Immature natural killer cell (primary cell): ENCODE results near the gene KIF6. TPM values are rescaled to one million over a fixed set of nuclear protein-coding genes. Genes with fewer than 3 reads are reported as not detected.
"Not testable (repeated sequence)": the region's sequence is repeated elsewhere in the genome, so short reads cannot be mapped to it uniquely, and the experiment has no call there.

Source experiments
- DNase-seq, 3 donors: peaks; one replicate each; pipeline ENCODE4 v3.0.0; 2022; ENCODE audit warnings: mixed read lengths in 1 of 3
- H3K27ac Mint-ChIP-seq, 6 donors: one replicate each; pipeline ENCODE4 v1.8.0; 2020; ENCODE audit warnings: mixed read lengths in 6 of 6, mild to moderate bottlenecking in 5 of 6, inconsistent platforms in 4 of 6, moderate library complexity in 3 of 6
- H3K27me3 Mint-ChIP-seq, 3 donors: one replicate each; pipeline ENCODE4 v1.8.0; 2020 to 2021; ENCODE audit warnings: low read depth in 3 of 3, mild to moderate bottlenecking in 3 of 3, mixed read lengths in 3 of 3, moderate library complexity in 3 of 3, inconsistent platforms in 1 of 3
- H3K36me3 Mint-ChIP-seq, 3 donors: one replicate each; pipeline ENCODE4 v1.8.0; 2020; ENCODE audit warnings: mixed read lengths in 3 of 3, inconsistent platforms in 2 of 3, mild to moderate bottlenecking in 2 of 3
- H3K4me1 Mint-ChIP-seq, 2 donors: one replicate each; pipeline ENCODE4 v1.8.0; 2020; ENCODE audit warnings: inconsistent platforms in 2 of 2, mild to moderate bottlenecking in 2 of 2, mixed read lengths in 2 of 2, moderate library complexity in 1 of 2
- H3K4me3 Mint-ChIP-seq, 5 donors: one replicate each; pipeline ENCODE4 v1.8.0; 2020; ENCODE audit warnings: mild to moderate bottlenecking in 5 of 5, mixed read lengths in 5 of 5, inconsistent platforms in 3 of 5, moderate library complexity in 3 of 5
- H3K9me3 Mint-ChIP-seq, 6 donors: one replicate each; pipeline ENCODE4 v1.8.0; 2020; ENCODE audit warnings: mild to moderate bottlenecking in 6 of 6, mixed read lengths in 6 of 6, inconsistent platforms in 4 of 6, moderate library complexity in 3 of 6
- polyA plus RNA-seq, 3 donors: library from polyadenylated mRNA; unstranded; fragments of 300-500 nt; fragmentation: Illumina TruSeq; gene quantifications; one replicate each; pipeline ENCODE4 v1.2.3, GENCODE V29; 2021

Gene KIF6
- polyA plus RNA-seq, 3 donors from 2014 or later = not detected

DNA sequence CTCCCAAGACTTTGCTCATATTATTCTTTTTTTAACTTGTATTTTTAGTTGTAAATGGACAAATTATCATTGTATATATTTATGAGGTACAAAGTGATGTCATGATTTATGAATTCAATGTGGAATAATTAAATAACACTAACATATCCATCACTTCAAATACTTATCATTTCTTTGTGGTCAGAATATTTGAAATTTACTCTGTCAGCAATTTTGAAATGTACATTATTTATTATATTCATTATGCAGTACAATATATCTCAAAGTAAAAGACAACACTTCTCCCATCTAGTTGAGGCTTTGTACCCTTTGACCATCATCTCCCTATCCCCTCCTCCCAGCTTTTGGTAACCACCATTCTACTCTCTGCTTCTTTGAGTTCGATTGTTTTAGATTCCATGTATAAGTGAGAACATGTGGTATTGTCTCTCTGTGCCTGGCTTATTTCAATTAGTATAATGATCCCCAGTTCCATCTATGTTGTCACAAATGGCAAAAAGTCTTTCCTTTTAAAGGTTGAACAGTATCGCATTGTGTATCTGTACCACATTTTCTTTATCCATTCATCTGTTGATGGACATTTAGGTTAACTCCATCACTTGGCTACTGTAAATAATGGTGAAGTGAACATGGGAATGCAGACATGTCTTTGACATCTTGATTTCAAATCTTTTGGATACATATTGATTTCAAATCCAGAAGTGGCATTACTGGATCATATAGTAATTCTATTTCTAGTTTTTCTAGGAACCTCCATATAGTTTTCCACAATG lies 197.2 kb downstream of the KIF6 start:
- Mint-ChIP-seq H3K4me1 (no peaks in the 10 kb centered on the region), H3K27me3 (peaks cover 2 to 6% (median 5%) of the 10 kb centered on the region in 3 donors), H3K27ac (no peak overlapping the region), H3K36me3 (no peaks in the 10 kb centered on the region), H3K4me3 (no peak overlapping the region), H3K9me3 (no peaks in the 10 kb centered on the region)
- no peak for DNase-seq

DNA sequence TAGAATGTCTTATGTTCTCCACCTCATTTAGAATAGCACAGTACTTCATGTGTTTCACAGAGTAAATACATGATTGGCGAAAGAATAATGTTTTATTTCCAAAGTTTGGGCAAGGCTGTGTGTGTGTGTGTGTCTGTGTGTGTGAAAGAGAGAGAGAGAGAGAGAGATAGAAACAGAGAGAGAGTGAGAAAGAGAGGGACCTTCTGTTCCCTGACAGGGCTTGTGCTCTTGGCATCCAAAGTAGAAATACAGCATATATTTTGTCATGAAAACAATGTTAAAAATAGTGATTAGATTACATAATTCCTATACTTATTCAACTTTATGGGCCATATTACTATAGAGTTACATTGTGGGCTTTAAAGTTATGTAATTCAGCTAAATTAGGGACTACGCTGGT lies 201.2 kb downstream of the KIF6 start:
- Mint-ChIP-seq H3K27ac (no peak overlapping the region), H3K27me3 (peaks cover 0 to 6% (median 3%) of the 10 kb centered on the region in 3 donors), H3K4me1 (no peaks in the 10 kb centered on the region), H3K36me3 (no peaks in the 10 kb centered on the region), H3K9me3 (no peaks in the 10 kb centered on the region), H3K4me3 (no peak overlapping the region)
- no peak for DNase-seq

DNA sequence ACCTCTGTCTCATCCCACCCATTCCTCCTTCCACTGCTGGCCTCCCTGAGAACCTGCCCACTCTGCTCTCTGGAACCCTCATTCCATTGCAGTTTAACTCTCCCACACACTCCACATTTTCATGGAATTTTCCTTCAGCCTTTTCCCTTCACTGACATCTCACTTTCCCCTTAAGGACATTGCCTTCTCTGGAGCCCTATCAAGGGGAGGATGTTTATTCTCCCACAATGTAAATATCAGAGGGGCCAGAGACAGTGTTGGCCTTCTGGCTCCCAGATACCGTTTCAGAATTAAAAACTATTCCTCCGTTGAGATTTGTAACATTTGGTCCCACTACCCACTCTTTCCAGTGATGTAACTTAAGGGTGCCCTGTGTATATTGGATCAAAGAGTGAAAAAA lies 203.2 kb downstream of the KIF6 start:
- Mint-ChIP-seq H3K4me1 (no peaks in the 10 kb centered on the region), H3K9me3 (no peaks in the 10 kb centered on the region), H3K36me3 (no peaks in the 10 kb centered on the region), H3K27ac (no peak overlapping the region), H3K4me3 (no peak overlapping the region), H3K27me3 (peaks cover under 1 to 3% (median 2%) of the 10 kb centered on the region in 3 donors)
- no peak for DNase-seq

DNA sequence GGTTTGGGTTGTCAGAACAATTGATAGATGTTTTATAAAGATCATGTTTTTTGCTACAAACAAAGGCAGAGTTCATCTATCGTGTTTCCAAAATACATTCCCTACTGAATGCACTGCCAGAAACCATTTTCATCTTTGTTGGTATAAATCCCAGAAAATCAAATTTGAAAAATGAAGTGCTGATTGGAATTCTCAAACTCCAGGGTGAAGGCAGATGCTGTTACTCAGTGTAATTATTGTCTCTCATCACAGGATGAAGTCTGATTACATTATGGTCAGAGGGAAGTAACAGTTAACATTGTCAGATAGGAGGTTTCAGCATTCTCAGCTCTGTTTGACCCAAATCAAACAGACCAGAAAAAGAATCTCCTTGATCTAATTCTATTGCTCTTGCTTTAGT lies 204.3 kb downstream of the KIF6 start:
- no peak for DNase-seq
- H3K9me3 Mint-ChIP-seq = no peaks in the 10 kb centered on the region
- H3K27ac Mint-ChIP-seq = no peak overlapping the region
- no peak overlapping the region for H3K4me3 Mint-ChIP-seq
- H3K36me3 Mint-ChIP-seq = no peaks in the 10 kb centered on the region
- peaks cover 2 to 3% (median 3%) of the 10 kb centered on the region in 3 donors for H3K27me3 Mint-ChIP-seq
- no peaks in the 10 kb centered on the region for H3K4me1 Mint-ChIP-seq

DNA sequence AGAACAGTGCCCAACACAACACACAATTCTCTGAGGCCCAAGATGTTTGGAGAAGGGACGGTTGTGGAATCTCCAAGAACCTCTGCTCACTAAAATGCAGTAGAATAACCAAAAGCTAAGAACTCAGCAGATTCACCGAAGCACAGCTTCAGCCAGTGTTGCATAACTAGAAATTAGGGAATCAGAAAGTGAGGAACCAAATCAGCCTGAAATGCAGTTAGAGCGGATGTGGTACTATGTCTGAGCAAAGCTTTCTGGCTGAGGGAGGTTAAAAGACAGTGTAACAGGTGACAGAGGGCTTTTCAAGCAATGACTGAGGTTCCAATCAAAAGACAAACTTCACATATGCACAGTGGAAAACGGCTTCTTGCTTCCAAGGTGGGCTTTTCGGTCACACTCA lies 204.8 kb downstream of the KIF6 start:
- no peak overlapping the region for H3K4me3 Mint-ChIP-seq
- H3K27ac Mint-ChIP-seq = no peak overlapping the region
- H3K36me3 Mint-ChIP-seq = no peaks in the 10 kb centered on the region
- H3K9me3 Mint-ChIP-seq = no peaks in the 10 kb centered on the region
- peaks cover 1 to 3% (median 2%) of the 10 kb centered on the region in 3 donors for H3K27me3 Mint-ChIP-seq
- H3K4me1 Mint-ChIP-seq = no peaks in the 10 kb centered on the region
- no peak for DNase-seq

DNA sequence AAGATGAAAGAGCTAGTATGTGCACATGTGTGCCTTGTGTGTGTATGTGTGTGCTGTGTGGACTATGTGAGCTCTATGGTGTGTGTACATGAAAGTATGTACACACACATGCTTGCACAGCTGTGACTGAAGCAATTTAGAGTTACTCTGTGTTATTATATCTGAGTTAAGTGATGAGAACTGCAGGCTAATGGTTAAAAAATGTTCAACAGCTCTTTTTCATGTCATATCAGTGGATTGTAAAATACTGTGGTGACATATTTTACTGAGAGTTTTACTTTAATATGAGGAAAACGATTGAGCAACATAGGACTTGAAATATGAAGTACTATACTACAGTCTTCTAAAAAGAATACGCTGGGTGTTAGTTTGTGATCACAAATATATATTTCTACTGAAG lies 207.0 kb downstream of the KIF6 start:
- no peak for DNase-seq
- no peak overlapping the region for H3K4me3 Mint-ChIP-seq
- H3K27me3 Mint-ChIP-seq = peaks cover 0 to 3% (median 2%) of the 10 kb centered on the region in 3 donors
- H3K36me3 Mint-ChIP-seq = no peaks in the 10 kb centered on the region
- no peaks in the 10 kb centered on the region for H3K4me1 Mint-ChIP-seq
- H3K9me3 Mint-ChIP-seq = peaks cover 0 to 1% (median 0%) of the 10 kb centered on the region in 6 donors
- H3K27ac Mint-ChIP-seq = no peak overlapping the region

DNA sequence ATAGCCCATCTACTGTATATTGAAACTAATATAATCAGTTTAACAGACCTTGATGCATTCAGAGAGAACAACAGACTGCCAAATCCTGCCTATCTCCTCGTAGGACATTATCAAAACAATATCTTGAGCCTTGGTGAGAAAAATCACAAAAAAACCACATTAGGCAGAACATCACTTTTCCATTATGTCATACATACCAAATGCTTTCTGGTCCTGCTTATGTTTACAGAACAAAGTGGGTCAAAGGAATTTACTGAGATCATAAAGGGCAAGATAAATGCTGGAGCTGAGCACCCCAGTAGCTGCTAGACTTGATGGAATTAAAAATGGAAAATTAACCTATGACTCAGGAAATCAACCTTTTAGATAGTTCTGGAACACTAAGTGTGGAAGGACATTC lies 207.5 kb downstream of the KIF6 start:
- no peak overlapping the region for H3K4me3 Mint-ChIP-seq
- DNase-seq = no peak
- no peak overlapping the region for H3K27ac Mint-ChIP-seq
- H3K9me3 Mint-ChIP-seq = peaks cover 0 to 1% (median 0%) of the 10 kb centered on the region in 6 donors
- H3K36me3 Mint-ChIP-seq = no peaks in the 10 kb centered on the region
- H3K4me1 Mint-ChIP-seq = no peaks in the 10 kb centered on the region
- H3K27me3 Mint-ChIP-seq = peaks cover 0 to 4% (median 3%) of the 10 kb centered on the region in 3 donors

DNA sequence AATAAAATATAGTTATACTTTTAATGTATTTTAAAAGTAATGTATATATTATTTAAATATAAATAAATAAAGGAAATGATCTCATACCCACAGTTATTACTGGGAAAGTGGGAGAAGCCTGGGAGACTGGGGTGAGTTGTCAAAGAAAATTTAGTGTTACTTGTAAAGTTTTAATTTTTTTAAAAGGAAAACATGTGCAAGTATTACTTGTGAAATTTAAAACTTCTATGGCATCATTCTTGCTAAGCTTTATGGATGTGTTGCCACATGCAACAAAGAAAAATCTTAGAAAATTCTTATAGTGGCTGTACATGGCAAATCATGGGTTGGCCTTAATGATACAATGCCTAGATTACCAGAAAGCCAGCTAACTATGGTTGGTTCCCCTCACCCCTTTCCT lies 208.7 kb downstream of the KIF6 start:
- no peak for DNase-seq
- Mint-ChIP-seq H3K27me3 (peaks cover 2 to 6% (median 3%) of the 10 kb centered on the region in 3 donors), H3K4me1 (no peaks in the 10 kb centered on the region), H3K4me3 (no peak overlapping the region), H3K27ac (no peak overlapping the region), H3K36me3 (no peaks in the 10 kb centered on the region), H3K9me3 (peaks cover 0 to 1% (median 0%) of the 10 kb centered on the region in 6 donors)

DNA sequence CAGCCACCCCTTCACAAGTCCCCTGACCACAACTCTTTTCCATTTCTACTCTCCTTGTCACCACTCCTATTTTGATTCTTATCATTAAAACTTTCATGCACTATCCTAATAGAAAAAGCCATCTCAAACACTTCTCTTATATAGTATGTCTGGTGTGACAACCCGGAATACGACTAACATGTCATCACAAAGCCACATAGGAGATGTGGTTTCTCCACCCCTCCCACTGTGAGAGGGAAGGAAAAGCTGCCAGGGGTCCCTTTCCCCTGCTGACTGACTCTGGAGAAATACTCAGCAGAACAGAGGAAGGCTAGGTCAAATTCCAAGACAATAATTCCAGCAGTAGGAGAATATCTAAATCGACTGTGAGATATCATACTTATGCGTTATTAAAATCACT lies 209.7 kb downstream of the KIF6 start:
- no peak overlapping the region for H3K4me3 Mint-ChIP-seq
- peaks cover 2 to 6% (median 3%) of the 10 kb centered on the region in 3 donors for H3K27me3 Mint-ChIP-seq
- H3K36me3 Mint-ChIP-seq = no peaks in the 10 kb centered on the region
- H3K9me3 Mint-ChIP-seq = peaks cover 0 to 1% (median 0%) of the 10 kb centered on the region in 6 donors
- no peak for DNase-seq
- no peak overlapping the region for H3K27ac Mint-ChIP-seq
- H3K4me1 Mint-ChIP-seq = no peaks in the 10 kb centered on the region

DNA sequence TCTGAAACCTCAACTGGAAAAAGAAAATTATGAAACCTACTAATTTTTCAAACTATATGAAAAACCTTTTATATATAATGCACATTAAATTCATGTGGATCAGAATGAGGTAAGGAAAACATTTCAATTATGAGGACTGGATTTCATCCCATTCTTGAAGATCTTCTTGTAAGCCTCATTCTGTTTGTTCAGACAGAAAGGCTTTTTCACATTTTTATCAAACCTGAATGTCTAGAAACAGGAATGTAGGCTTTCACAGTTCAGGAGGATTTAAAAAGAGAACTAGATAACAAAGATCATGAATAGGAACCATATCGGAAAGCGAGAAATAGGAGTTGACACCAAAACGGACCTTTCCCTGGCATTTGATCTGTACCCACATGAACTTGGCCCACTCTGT lies 210.2 kb downstream of the KIF6 start:
- Mint-ChIP-seq H3K27me3 (peaks cover 2 to 6% (median 3%) of the 10 kb centered on the region in 3 donors), H3K27ac (no peak overlapping the region), H3K4me3 (no peak overlapping the region), H3K9me3 (peaks cover 0 to 4% (median 0%) of the 10 kb centered on the region in 6 donors), H3K4me1 (no peaks in the 10 kb centered on the region), H3K36me3 (no peaks in the 10 kb centered on the region)
- no peak for DNase-seq

DNA sequence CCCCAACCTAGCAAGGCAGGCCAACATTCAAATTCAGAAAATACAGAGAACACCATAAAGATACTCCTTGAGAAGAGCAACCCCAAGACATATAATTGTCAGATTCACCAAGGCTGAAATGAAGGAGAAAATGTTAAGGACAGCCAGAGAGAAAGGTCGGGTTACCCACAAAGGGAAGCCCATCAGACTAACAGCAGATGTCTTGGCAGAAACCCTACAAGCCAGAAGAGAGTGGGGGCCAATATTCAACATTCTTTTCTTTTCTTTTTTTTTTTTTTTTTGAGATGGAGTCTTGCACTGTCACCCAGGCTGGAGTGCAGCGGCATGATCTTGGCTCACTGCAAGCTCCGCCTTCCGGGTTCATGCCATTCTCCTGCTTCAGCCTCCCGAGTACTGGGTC lies 215.4 kb downstream of the KIF6 start:
- not testable (repeated sequence) for H3K4me3 Mint-ChIP-seq, H3K27me3 Mint-ChIP-seq, DNase-seq, H3K9me3 Mint-ChIP-seq, H3K27ac Mint-ChIP-seq, H3K36me3 Mint-ChIP-seq, H3K4me1 Mint-ChIP-seq

DNA sequence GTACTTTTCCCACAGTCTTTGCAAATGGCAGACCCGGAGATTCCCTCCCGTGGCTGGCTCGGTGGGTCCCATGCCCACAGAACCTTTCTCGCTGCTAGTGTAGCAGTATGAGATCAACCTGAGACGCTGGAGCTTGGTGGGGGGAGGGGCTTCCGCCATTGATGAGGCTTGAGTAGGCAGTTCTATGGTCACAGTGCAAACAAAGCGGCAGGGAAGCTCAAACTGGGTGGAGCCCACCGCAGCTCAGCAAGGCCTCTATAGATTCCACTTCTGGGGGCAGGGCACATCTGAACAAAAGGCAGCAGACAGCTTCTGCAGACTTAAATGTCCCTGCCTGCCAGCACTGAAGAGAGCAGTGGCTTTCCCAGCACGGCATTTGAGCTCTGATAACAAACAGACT lies 216.7 kb downstream of the KIF6 start:
- Mint-ChIP-seq H3K4me1 (no peaks in the 10 kb centered on the region), H3K9me3 (peaks cover 0 to 11% (median 3%) of the 10 kb centered on the region in 6 donors), H3K27me3 (peaks cover 3 to 6% (median 4%) of the 10 kb centered on the region in 3 donors), H3K36me3 (no peaks in the 10 kb centered on the region), H3K4me3 (no peak overlapping the region), H3K27ac (no peak overlapping the region)
- no peak for DNase-seq

DNA sequence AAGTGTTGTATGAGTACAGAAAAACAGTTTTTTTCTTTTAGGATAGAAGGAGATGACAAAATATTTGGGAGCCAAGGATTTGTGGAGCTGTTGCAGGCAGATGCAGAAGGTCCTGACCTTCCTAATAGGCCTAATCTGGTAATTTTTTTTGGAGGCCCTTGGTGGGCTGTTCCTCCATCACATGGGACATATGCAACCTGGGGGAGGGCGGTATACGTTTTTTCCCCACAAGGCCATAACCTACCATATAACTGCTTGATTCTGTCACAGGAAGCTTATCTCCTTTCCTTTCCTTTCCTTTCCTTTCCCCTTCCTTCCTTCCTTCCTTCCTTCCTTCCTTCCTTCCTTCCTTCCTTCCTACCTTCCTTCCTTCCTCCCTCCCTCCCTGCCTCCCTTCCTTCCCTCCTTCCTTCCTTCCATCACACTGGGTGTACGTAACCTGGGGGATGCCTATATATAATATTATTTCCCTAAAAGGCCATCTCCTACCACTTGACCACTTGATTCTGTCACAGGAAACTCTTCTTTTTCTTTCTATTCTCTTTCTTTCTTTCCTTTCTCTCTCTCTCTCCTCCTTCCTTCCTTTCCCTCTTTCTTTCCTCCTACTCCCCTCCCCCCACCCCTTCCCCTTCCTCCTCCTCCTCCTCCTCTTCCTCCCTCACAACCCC lies 217.7 kb downstream of the KIF6 start:
- DNase-seq = no peak
- no peaks in the 10 kb centered on the region for H3K4me1 Mint-ChIP-seq
- H3K4me3 Mint-ChIP-seq = no peak overlapping the region
- H3K27me3 Mint-ChIP-seq = peaks cover 0 to 9% (median 7%) of the 10 kb centered on the region in 3 donors
- peaks cover 8 to 18% (median 10%) of the 10 kb centered on the region in 6 donors for H3K9me3 Mint-ChIP-seq
- H3K27ac Mint-ChIP-seq = no peak overlapping the region
- H3K36me3 Mint-ChIP-seq = peaks cover 0 to 4% (median 0%) of the 10 kb centered on the region in 3 donors

DNA sequence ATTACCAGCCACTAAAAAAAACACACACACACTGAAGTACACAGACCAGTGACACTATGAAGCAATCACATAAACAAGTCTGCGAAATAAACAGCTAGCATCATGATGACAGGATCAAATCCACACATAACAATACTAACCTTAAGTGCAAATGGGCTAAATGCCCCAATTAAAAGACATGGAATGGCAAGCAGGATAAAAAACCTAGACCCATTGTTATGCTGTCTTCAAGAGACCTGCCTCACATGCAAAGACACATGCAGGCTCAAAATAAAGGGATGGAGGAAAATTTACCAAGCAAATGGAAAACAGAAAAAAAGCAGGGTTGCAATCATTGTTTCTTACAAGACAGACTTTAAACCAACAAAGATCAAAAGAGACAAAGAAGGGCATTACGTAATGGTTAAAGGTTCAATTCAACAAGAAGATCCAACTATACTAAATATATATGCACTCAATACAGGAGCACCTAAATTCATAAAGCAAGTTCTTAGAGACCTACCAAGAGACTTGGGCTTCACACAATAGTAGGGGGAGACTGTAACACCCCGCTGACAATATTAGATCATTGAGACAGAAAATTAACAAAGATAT lies 222.7 kb downstream of the KIF6 start:
- not testable (repeated sequence) for H3K27ac Mint-ChIP-seq, H3K4me3 Mint-ChIP-seq, DNase-seq, H3K4me1 Mint-ChIP-seq
- Mint-ChIP-seq H3K27me3 (peaks cover 7 to 18% (median 12%) of the 10 kb centered on the region in 3 donors), H3K36me3 (peaks cover 0 to 14% (median 11%) of the 10 kb centered on the region in 3 donors), H3K9me3 (peaks cover 21 to 42% (median 30%) of the 10 kb centered on the region in 6 donors)
